Right atrium auricular region (tissue), 2 donors: Measurements from ENCODE around the gene CHEK1. TPM values are rescaled to one million over a fixed set of nuclear protein-coding genes. Genes with fewer than 3 reads are reported as not detected.
A peak's percentile ranks its signal among the peaks of the same experiment; 100 is the strongest.

Experiments used
- DNase-seq: peaks from one replicate; pipeline ENCODE4 v3.0.0-alpha.2; 2019; ENCODE audit warnings: low spot score
- H3K27ac ChIP-seq, 2 donors: fragments of 200-600 bp; sonication (generic); 1 replicate in 1 of 2; 2 replicates in 1 of 2; pipeline ENCODE4 v1.5.1; 2016 to 2019
- H3K27me3 ChIP-seq, 2 donors: fragments of 200-600 bp; sonication (generic); one replicate each; pipeline versions ENCODE4 v1.5.1 to v1.6.0; 2017 to 2019
- H3K36me3 ChIP-seq: fragments of 200-600 bp; sonication (generic); one replicate; pipeline ENCODE4 v1.5.1; 2016
- H3K4me1 ChIP-seq, 2 donors: fragments of 200-600 bp; sonication (generic); one replicate each; pipeline versions ENCODE4 v1.5.1 to v1.6.0; 2017 to 2019
- H3K4me3 ChIP-seq, 2 donors: fragments of 200-600 bp; sonication (generic); 1 replicate in 1 of 2; 2 replicates in 1 of 2; pipeline ENCODE4 v1.5.1; 2017 to 2019; ENCODE audit warnings: mild to moderate bottlenecking in 1 of 2, moderate library complexity in 1 of 2
- H3K9me3 ChIP-seq, 2 donors: fragments of 200-600 bp; sonication (generic); one replicate each; pipeline ENCODE4 v1.5.1; 2019
- CTCF ChIP-seq, 2 donors: fragments of 200-600 bp; sonication (generic); IDR thresholded peaks; one replicate each; pipeline ENCODE4 v1.5.1; 2019; ENCODE audit warnings: antibody characterized with exemption in 2 of 2
- total RNA-seq, 2 donors: library from RNA; depleted of rRNA; stranded (reverse); fragments of >200 nt; gene quantifications; one replicate each; pipeline ENCODE4 v1.1.0, GENCODE V29; 2016

The CHEK1 gene
- total RNA-seq, 2 donors from 2014 or later = 0.59 to 0.89 TPM

- no peak overlapping the region for H3K4me3 ChIP-seq
- H3K27ac ChIP-seq = no peak overlapping the region
- no peak for DNase-seq
- H3K4me1 ChIP-seq = no peaks in the 10 kb centered on the region
- peaks cover 80% of the 10 kb centered on the region for H3K36me3 ChIP-seq
- no peaks in the 10 kb centered on the region for H3K9me3 ChIP-seq
- no peaks in the 10 kb centered on the region for H3K27me3 ChIP-seq
- TF ChIP-seq CTCF (IDR thresholded peaks at IDR 0.05) = no peak
These were observed 6.6 kb upstream of the CHEK1 start for GRCh38 chr11:125618383-125618782.

- no peak for TF ChIP-seq CTCF (IDR thresholded peaks at IDR 0.05)
- H3K27ac ChIP-seq = peak overlapping the region in 1 of 2 donors; percentile 2
- peaks cover 0 to 18% of the 10 kb centered on the region in 2 donors for H3K4me1 ChIP-seq
- no peaks in the 10 kb centered on the region for H3K9me3 ChIP-seq
- H3K27me3 ChIP-seq = no peaks in the 10 kb centered on the region
- no peak overlapping the region for H3K4me3 ChIP-seq
- no peak for DNase-seq
- peaks cover 46% of the 10 kb centered on the region for H3K36me3 ChIP-seq
These were observed 3.0 kb upstream of the CHEK1 start for GRCh38 chr11:125621995-125622394.

GRCh38 chr11:125623064-125623463 is 1.9 kb upstream of the CHEK1 start:
- Histone ChIP-seq H3K4me3 (no peak overlapping the region), H3K27me3 (no peaks in the 10 kb centered on the region), H3K9me3 (no peaks in the 10 kb centered on the region), H3K27ac (no peak overlapping the region), H3K36me3 (peaks cover 37% of the 10 kb centered on the region), H3K4me1 (peaks cover 0 to 18% of the 10 kb centered on the region in 2 donors)
- no peak for TF ChIP-seq CTCF (IDR thresholded peaks at IDR 0.05)
- no peak for DNase-seq

DNA sequence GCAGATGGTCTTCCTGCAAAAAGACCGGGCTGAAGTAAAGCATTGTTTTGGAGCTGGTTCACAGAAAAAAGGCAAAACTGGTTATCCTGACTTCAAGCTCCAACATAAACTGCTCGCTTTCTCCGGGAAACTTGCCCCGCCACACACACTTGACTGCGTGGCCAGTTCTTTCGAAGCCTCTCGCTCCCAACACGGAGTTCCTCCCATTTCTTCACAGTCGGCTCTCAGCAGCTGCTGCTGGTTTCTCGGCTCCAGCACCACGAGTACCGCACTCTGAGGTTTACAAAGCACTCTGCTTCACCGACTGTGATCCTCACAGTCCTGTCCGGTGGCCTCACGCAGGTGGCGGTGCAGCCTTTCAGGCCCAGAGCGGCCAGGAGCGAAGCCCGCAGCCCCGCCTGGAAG is 264 bp downstream of the CHEK1 start:
- peaks cover 0 to 18% of the 10 kb centered on the region in 2 donors for H3K4me1 ChIP-seq
- H3K27ac ChIP-seq = peak overlapping the region; percentile 92 to 94
- H3K27me3 ChIP-seq = no peaks in the 10 kb centered on the region
- H3K9me3 ChIP-seq = no peaks in the 10 kb centered on the region
- H3K36me3 ChIP-seq = peaks cover 16% of the 10 kb centered on the region
- DNase-seq = peak; percentile 68
- no peak for TF ChIP-seq CTCF (IDR thresholded peaks at IDR 0.05)
- H3K4me3 ChIP-seq = peak overlapping the region; percentile 67 to 71

DNA sequence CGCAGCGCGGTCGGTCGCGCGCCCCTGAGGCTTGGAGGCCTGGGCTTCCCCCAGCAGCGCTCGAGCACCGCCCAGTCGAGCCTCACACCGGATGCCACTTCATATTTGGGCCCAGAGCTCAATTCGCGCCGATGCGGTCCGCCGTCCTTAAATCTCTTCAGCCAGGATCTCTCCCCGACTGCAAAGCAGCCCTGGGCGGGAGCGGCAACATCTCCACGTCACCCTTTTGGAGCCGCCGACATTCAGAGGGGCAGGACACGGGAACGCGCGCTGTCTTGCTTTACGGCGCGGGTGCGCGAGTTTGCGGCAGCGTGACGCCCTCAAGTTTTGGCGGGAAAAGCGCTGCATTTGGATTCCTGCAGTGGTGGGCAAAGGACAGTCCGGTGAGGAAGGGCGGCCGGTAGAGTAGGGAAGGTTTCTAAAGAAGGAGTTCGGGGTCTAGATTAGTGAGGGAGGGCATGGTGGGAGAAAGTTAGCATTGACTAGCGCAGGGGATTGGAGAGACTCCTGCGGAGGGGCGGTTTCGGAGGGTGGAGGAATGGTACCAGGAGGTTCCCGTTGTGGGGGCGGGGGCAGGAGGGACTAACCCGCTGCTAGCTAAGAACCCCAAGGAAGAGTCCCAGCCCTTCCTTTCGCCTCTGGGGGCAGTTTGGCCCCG is 796 bp downstream of the CHEK1 start:
- no peaks in the 10 kb centered on the region for H3K9me3 ChIP-seq
- H3K27me3 ChIP-seq = no peaks in the 10 kb centered on the region
- peaks cover 0 to 18% of the 10 kb centered on the region in 2 donors for H3K4me1 ChIP-seq
- TF ChIP-seq CTCF (IDR thresholded peaks at IDR 0.05) = no peak
- H3K4me3 ChIP-seq = peak overlapping the region; percentile 67 to 71
- H3K27ac ChIP-seq = peak overlapping the region; percentile 92 to 94
- peaks cover 11% of the 10 kb centered on the region for H3K36me3 ChIP-seq
- peak; percentile 88 for DNase-seq
